Mucosa of gallbladder (tissue), 1 donor: ENCODE results near the gene PES1. TPM values are rescaled to one million over a fixed set of nuclear protein-coding genes. Genes with fewer than 3 reads are reported as not detected.
"Not testable (repeated sequence)": the region's sequence is repeated elsewhere in the genome, so short reads cannot be mapped to it uniquely, and the experiment has no call there.

Experiments
- DNase-seq: peaks from one replicate; pipeline ENCODE4 v3.0.0-alpha.2; 2020; ENCODE audit warnings: low spot score
- total RNA-seq: library from RNA; stranded (reverse); gene quantifications from one replicate; pipeline ENCODE4 v1.2.1, GENCODE V29; 2021
- donor health status: DM: no; HTN: no; CAD: no.

PES1 gene
- total RNA-seq, 1 donor from 2014 or later: 62.6 TPM

DNA sequence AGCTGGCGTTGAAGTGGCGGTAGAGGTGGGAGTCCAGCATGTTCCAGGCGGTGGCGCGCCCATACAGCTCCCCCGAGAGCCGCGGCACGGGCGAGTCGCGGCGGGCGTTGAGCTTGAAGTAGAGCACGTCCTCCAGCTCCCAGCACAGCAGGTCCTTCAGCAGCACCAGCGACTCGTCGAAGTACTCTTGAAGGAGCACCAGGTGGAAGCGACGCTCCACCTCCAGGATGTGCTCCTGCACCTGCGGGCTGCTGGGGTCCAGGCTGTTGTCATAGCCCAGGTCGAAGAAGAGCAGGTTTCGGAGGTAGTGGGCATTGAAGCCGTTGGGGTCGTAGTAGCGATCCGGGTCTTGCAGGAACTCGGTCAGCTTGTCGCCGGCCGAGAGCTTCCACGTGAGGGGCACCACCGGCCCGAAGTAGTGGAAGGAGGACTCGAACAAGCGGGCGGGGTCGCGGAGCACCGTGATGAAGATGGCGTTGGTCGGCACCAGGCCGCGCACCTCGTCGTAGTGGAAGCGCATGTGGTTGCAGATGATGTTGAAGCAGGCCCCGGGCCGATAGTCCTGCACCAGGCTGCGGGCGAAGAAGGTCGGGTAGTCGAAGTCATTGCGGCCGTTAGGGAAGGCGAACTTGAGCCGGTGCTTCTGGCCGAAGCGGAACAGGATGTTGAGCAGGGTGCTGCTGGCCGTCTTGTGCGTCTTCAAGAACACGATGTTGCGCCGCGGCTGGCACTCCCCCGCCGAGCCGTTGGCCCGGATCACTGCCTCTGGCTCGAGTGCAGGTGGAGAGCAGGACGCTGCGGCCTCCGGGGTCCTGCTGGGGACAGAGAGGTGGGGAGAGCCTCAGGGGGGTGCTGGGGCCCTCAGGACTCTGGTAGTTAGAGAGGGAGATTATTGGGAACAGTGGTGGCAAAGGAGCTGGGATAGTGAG, 36.2 kb downstream of the PES1 start:
- no peak for DNase-seq

DNA sequence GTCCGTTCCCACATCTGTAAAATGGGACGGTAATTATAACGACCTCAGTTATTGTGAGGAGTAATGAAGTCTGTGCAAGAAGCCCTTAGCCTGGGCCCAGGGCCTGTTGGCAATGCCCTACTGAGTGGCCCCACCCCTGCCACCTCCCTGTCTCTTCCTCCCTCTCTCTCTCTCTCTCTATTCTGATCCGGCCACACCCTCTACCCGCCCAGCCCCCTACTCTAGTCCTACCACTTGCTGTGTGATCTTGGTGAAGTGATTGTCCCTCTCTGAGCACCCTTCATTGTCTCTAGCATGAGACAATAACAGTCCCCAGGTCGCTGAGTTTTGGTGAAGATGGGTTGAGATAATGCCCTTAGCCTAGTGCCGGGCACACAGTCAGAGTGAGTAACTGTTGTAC, 37.7 kb downstream of the PES1 start:
- no peak for DNase-seq

- DNase-seq: no peak
Measured at GRCh38 chr22:30552719-30553118, 39.0 kb downstream of the PES1 start.

DNA sequence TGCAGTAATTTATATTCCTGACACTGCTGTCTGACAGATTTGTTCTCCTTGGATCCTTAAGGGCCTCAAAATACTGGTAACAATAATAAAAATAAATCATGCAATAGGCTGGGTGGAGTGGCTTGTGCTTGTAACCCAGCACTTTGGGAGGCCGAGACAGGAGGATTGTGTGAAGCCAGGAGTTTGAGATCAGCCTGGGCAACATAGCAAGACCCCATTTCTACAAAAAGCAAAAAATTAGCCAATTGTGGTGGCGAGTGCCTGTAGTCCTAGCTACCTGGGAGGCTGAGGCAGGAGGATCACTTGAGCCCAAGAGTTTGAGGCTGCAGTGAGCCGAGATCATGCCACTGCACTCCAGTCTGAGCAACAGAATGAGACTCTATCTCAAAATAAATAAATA, 39.9 kb downstream of the PES1 start:
- DNase-seq: not testable (repeated sequence)

DNA sequence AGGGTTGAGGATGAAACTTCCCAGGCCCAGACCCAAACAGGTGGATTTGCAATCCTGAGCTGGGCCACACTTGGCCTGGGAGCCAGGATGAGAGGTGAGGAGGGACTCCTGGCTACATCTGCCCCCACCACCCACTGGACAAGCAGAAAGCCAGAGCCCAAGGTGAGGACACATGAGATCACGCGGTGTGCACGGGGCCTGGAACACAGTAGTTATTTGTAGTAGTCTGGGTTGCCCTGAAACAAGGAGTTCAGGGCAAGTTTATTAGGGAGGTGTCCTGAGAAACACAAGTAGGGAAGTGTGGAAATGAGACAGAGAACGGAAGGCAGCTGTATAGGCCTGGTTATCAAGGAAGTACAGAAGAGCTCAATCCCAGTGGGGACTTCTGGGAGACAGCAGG, 44.5 kb downstream of the PES1 start:
- no peak for DNase-seq

- DNase-seq: no peak
Measured at GRCh38 chr22:30546616-30547015, 45.1 kb downstream of the PES1 start, which contains the start of gene SEC14L6. Gene SEC14L6, minus strand, starts transcription at chr22:30546741. Its CDS starts 59 bp downstream, at chr22:30546682.

DNA sequence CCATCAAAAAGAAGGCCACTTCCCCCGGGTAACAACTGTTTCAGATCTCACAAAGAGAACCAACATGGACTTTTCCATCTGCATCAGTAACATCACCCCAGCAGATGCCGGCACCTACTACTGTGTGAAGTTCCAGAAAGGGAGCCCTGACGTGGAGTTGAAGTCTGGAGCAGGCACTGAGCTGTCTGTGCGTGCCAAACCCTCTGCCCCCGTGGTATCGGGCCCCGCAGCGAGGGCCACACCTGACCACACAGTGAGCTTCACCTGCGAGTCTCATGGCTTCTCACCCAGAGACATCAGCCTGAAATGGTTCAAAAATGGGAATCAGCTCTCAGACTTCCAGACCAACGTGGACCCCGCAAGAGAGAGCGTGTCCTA, 48.9 kb downstream of the PES1 start:
- DNase-seq: no peak

DNA sequence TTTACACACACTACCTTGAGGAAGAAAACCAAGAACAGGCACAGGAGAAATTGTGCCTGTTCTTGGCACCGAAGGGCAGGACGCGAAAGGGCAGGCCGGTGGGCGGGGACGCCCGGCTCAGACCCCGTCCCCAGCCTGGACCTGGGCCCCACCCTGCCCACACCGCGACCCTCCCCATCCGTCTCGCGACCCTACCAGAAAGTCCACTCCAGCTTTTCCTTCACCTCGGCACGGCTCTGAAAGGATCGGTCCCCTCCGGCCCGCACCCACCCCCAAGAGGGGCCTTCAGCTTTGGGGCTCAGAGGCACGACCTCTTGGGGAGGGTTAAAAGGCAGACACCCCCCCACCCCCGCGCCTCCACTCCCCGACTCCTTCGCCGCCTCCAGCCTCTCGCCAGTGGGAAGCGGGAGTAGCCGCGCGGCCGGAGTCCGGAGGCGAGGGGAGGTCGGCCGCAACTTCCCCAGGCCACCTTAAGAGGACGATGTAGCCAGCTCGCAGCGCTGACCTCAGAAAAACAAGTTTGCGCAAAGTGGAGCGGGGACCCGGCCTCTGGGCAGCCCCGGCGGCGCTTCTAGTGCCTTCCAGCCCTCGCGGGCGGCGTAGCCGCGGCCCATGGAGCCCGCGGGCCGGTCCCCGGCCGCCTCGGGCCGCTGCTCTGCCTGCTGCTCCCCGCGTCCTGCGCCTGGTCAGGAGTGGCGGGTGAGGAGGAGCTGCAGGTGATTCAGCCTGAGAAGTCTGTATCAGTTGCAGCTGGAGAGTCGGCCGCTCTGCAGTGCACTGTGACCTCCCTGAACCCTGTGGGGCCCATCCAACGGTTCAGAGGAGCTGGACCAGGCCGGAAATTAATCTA, 49.5 kb downstream of the PES1 start:
- DNase-seq: no peak

DNA sequence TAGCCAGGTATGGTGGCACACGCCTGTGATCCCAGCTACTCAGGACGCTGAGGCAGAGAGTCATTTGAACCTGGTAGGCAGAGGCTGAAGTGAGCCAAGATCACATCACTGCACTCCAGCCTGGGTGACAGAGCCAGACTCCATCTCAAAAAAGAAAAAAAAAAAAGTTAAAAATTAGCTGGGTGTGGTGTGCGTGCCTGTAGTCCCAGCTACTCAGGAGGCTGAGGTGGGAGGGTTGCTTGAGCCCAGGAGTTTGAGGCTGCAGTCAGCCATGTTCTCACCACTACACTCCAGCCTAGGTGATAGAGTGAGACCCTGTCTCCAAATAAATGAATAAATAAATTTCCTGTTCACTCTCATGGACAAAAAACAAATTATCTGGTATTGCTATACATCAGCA, 50.2 kb downstream of the PES1 start:
- not testable (repeated sequence) for DNase-seq

- DNase-seq: no peak
Measured at GRCh38 chr22:30539368-30539767, 52.3 kb downstream of the PES1 start.

DNA sequence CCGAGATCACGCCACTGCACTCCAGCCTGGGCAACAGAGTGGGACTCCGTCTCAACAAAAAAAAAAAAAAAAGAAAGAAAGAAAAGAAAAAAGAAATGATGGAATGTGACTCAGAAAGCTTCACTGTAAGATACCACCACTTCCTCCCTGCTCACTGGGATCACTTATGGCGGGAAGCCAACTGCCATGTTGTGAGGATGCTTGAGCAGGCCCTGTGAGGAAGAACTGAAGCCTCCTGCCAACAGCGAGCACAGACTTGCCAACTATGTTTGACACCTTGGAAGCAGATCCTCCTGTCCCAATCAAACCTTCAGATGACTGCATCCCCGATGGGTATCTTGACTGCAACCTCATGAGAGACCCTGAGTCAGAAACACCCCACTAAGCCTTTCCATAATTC, 53.4 kb downstream of the PES1 start:
- DNase-seq: no peak

DNA sequence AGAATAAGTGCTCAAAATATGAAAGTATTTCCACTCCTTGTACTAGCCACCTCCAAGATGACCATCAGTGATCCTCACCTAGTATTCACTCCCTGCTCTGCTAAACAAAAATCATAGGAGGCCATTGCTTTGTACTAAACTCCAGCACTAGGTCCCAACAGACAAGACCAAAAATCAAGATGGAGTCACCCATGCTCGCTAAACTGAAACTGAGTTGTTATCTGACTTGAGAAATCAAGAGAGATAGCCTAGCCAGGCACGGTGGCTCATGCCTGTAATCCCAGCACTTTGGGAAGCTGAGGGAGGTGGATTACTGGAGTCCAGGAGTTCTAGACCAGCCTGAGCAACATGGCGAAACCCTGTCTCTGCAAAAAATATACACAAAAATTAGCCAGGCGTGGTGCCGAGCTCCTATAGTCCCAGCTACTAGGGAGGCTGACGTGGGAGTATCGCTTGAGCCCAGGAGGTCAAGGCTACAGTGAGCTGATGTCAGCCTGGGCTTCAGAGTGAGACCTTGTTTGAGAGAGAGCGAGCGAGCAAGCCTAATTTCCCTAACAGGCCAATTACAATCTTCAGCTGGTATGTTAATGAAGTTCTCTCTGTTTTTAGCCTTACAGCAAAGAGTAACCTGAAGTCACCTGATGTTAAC, 54.5 kb downstream of the PES1 start:
- no peak for DNase-seq

- no peak for DNase-seq
Measured at GRCh38 chr22:30535182-30535581, 56.5 kb downstream of the PES1 start.

- DNase-seq: no peak
Measured at GRCh38 chr22:30531651-30532608, 59.8 kb downstream of the PES1 start.

DNA sequence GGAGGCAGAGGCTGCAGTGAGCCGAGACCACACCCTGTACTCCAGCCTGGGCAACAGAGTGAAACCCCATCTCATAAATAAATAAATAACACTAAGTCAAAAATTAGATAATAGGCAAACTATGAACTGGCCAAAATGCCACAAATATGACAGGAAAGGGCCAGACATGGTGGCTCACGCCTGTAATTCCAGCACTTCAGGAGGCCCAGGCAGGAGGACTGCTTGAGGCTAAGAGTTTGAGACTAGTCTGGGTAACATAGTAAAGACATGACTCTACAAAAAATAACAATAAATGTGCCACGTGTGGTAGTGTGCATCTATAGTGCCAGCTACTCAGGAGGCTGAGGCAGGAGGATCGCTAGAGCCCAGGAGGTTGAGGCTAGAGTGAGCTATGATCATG, 65.1 kb downstream of the PES1 start:
- DNase-seq: no peak

Other genes with a start within 250 kb of the PES1 start
- gene SF3A1, start 235.0 kb downstream of the PES1 start, total RNA-seq: 179 TPM
- 6.5 TPM for gene CCDC157, start 234.9 kb downstream of the PES1 start, total RNA-seq
- 31.2 TPM for gene RNF215, start 204.5 kb downstream of the PES1 start, total RNA-seq
- gene SEC14L2, start 194.9 kb downstream of the PES1 start, total RNA-seq: 35.4 TPM
- 20.0 TPM for gene MTFP1, start 166.1 kb downstream of the PES1 start, total RNA-seq
- gene SEC14L3, start 119.9 kb downstream of the PES1 start, total RNA-seq: not detected
- gene SEC14L4, start 86.2 kb downstream of the PES1 start, total RNA-seq: 0.20 TPM
- 6.0 TPM for gene SEC14L6, start 45.2 kb downstream of the PES1 start, total RNA-seq
- gene GAL3ST1, start 17.2 kb downstream of the PES1 start, total RNA-seq: 102 TPM
- gene TCN2, start 15.3 kb upstream of the PES1 start, total RNA-seq: 186 TPM
- gene SLC35E4, start 43.9 kb upstream of the PES1 start, total RNA-seq: 4.6 TPM
- gene DUSP18, start 76.0 kb upstream of the PES1 start, total RNA-seq: 24.2 TPM
- 10.4 TPM for gene OSBP2, start 103.0 kb upstream of the PES1 start, total RNA-seq